GM18870 (cell line): Measurements from ENCODE around the gene TAB3.
A peak's percentile ranks its signal among the peaks of the same experiment; 100 is the strongest.

Source experiments
- ATAC-seq: cut with Tn5 transposase; IDR thresholded peaks from one replicate; pipeline ENCODE4 v1.9.1; 2021; ENCODE audit warnings: moderate library complexity; ENCODE audit not compliant: unreplicated experiment

Gene TAB3, protein sequence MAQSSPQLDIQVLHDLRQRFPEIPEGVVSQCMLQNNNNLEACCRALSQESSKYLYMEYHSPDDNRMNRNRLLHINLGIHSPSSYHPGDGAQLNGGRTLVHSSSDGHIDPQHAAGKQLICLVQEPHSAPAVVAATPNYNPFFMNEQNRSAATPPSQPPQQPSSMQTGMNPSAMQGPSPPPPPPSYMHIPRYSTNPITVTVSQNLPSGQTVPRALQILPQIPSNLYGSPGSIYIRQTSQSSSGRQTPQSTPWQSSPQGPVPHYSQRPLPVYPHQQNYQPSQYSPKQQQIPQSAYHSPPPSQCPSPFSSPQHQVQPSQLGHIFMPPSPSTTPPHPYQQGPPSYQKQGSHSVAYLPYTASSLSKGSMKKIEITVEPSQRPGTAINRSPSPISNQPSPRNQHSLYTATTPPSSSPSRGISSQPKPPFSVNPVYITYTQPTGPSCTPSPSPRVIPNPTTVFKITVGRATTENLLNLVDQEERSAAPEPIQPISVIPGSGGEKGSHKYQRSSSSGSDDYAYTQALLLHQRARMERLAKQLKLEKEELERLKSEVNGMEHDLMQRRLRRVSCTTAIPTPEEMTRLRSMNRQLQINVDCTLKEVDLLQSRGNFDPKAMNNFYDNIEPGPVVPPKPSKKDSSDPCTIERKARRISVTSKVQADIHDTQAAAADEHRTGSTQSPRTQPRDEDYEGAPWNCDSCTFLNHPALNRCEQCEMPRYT

GRCh38 chrX:30889147-30890140, at the start of gene TAB3:
TAB3 (minus strand) TSS chrX:30889254; CDS start chrX:30859588, 29,666 bp downstream.
- peak; percentile 84 for ATAC-seq

DNA sequence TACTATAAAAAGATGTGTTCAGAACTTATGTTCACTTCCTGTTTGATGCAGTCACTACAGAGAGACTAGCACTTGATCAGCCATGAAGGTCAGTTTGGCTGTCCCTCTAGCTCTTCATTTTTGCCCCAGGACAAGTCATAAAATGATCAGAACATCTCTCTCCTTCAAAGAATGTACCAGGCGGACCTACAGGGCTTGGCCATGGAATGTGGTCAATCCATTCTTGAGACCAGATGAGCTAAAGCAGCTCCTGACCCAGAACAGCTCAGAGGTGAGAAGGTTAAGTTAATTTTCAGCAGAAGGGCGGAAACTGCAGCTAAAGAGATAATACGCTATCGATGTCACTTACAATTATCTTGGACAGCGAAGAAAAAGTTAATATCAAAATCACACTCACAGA, 49.2 kb upstream of the TAB3 start:
- ATAC-seq = no peak

- no peak for ATAC-seq
Measured at GRCh38 chrX:30935985-30936384, 46.9 kb upstream of the TAB3 start.

DNA sequence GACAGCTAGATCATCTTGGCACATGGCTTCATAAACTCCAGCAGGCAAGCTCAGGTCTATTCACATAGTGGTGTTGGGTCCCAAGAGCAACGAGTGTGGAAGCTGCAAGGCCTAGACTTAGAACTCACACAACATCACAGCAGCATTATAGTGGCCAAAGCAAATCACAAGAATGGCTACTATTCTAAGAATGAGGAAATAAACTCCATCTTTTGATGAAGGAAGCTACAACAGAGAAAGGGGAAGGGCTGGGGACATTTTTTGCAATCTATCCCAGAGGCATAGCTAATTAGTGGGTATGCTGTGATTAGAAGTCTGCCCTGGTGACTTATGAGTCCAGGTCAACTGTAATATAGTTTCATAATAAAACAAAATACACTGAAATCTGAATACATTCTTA, 42.9 kb upstream of the TAB3 start:
- ATAC-seq = no peak

GRCh38 chrX:30930679-30931078, 41.6 kb upstream of the TAB3 start:
- no peak for ATAC-seq

- ATAC-seq = no peak
Measured at GRCh38 chrX:30930143-30930542, 41.1 kb upstream of the TAB3 start.

DNA sequence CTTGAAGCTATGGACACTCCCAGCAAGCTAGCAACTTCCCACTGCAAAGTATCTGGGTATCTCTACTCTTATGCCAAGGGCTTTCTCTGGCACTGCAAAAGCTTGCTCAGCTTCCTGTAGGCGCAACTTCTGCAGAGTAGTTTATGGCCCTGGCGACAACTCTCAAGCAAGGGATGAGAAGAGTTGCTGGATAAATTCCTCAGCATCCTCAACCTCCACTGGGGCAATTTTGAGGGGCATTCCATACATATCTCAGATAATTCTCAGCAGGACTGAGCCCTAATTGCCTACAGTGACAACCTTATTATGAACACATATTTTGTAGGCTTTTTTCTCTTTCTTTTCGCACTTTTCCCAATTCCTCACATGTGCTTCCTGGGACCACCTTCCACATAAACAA, 31.2 kb upstream of the TAB3 start:
- ATAC-seq = no peak

DNA sequence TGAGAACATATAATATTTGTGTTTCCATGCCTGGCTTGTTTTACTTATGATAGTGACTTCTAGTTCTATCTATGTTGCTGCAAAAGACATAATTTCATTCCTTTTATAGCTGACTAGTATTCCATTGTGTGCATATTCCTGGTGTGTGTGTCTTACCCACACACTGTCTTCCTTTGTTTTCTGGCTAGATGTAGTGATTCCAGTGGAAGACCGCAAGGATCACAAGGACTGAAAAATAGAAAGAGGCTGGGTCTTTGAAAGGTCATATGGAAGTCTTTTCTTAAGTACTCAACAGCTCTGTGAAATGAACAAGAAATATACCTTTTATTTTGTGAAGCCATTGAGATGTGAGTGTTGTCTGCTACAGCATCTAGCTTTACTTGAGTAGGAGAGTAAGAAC, 29.4 kb upstream of the TAB3 start:
- ATAC-seq = no peak

DNA sequence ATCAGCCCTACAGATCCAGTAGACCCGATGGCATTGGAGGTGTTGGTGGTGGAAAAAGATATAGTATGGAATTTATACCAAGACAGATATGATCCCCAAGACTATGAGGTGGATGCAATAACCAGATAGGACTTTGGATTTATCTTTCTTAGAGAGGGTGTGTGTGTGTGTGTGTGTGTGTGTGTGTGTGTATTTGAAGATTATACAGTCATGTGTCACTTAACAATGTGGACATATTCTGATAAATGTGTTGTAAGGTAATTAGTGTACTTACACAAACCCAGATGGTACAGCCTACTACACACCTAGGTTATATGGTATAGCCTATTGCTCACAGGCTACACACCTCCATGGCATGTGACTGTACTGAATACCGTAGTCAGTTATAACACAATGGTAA, 24.4 kb upstream of the TAB3 start:
- no peak for ATAC-seq

DNA sequence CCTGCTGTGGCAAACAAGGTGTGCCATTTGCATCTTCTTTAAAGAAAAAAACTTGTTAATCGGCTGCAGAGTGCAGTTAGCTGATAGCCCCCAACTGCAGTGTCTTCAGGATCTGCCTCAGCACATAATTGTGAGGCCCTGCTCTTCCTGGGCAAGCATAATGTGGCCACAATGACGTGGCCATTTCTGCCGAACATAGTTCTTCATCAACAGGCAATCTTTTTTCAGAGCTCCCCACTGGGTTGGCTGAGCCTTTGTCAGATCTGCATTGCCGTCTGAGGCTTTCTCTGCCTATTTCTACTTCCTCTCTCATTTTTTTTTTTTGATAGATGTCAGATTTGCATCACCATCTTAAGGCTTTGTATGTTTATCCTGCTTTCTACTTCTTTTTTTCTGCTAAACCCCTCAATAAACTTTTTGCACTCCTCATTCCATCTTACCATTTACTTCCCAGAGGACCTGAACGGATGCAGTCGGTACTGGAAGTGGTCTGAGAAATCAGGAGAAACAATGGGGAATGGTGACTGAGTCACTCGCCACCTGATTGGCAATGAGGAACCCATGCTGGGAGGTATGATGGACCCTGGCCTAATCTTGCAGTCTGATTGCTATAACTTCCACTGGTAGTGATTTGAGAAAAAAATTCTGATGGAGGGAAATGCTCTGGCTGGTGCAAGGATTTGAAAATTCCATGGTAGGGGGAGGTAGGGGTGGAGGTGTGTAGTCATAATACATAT, 21.2 kb upstream of the TAB3 start:
- no peak for ATAC-seq

DNA sequence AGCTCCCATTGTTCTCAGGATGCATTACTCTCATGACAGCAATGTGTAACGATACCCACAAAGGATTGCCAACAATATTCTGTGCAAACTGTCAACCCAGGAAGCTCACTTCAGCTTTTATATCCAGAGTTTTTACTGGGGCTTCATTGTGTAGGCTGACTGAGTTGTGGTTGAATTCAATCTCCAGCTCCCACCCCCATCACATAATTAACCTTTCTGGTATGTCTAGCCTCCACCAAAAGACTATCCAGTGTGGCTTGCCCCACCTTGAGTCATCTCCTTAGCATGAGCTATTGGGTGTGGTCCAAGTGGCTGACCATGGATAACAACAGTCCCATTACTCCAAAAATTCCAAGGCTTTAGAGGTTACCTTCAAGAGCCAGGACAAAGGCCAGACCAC, 17.7 kb upstream of the TAB3 start:
- ATAC-seq = no peak

- ATAC-seq = no peak
Measured at GRCh38 chrX:30905321-30905720, 16.3 kb upstream of the TAB3 start.

DNA sequence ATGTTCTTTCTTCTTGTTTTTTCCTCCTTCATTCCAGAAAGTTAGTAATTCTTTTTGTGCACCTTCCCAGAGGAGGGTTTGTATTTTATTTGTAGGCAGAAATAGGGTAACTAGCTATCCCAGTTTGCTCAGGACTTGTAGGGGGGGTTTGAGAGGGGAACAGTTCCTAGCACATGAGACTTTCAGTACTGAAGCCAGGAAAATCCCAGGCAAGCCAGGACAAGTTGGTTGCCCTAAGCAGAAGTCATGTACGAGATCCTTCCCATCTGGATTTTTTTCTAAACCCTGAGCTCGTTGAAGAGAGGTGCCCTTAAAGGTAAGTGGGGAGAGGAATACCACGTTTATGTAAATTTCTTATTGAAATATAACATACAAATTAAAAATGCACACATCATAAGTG, 15.6 kb upstream of the TAB3 start:
- ATAC-seq = no peak

- ATAC-seq = no peak
Measured at GRCh38 chrX:30904186-30904585, 15.1 kb upstream of the TAB3 start.

DNA sequence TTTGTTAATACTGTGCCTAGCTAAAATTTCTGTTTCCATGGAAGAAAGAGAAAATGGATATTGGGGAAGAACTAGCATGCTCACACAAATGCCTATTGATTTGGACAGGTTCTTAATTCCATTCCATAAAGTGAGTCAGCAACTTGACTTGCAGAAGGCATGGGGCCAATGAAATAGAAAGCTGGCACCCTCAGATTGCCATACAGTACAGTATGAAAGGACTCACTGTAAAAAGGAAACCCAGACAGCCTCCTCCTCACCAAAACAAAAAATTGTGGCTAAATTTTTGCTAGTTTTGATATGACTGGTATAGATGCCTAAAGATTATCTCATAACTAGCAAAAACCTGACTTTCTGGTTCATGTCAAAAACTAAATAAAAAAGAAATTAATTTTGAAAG, 11.2 kb upstream of the TAB3 start:
- ATAC-seq = no peak

DNA sequence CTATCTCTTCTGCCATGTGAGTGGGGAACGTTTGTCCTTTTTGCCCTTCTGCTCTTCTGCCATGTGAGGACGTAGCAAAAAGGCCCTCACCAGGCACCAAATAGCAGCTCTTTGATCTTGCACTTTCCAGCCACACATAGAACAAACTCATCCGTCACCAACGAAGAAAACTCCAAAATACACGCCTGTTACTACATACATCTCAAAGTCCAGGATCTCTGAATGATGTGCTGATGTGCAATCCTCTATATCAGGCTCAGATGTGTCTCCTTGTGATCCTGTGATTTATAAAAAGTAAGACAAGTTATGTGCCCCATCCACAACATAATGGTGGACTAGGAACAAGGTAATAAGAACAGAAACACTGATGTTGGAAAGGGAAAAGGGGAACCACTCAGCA, 9.8 kb upstream of the TAB3 start:
- ATAC-seq = no peak

GRCh38 chrX:30895370-30895769, 6.3 kb upstream of the TAB3 start:
- no peak for ATAC-seq

- ATAC-seq = no peak
Measured at GRCh38 chrX:30893206-30893605, 4.2 kb upstream of the TAB3 start.

- no peak for ATAC-seq
Measured at GRCh38 chrX:30892591-30892990, 3.5 kb upstream of the TAB3 start.

- ATAC-seq = peak; percentile 9
Measured at GRCh38 chrX:30888526-30889146, 418 bp downstream of the TAB3 start.
